GM12875 (cell line): ENCODE measurements around the gene ZNF805.
"Not testable (repeated sequence)": the region's sequence is repeated elsewhere in the genome, so short reads cannot be mapped to it uniquely, and the experiment has no call there.

Source experiments
- H3K4me3 ChIP-seq: one replicate; pipeline ENCODE4 v1.5.1; 2011; ENCODE audit warnings: low read depth, low read length, control low read depth
- TF ChIP-seq, protein P1 (sequence below): IDR thresholded peaks from 2 replicates; pipeline ENCODE4 v1.5.1; 2011; ENCODE audit warnings: low read depth, mild to moderate bottlenecking, control low read depth, inconsistent platforms, low read length, moderate library complexity, borderline replicate concordance; ENCODE audit not compliant: insufficient read depth

The ZNF805 gene

DNA sequence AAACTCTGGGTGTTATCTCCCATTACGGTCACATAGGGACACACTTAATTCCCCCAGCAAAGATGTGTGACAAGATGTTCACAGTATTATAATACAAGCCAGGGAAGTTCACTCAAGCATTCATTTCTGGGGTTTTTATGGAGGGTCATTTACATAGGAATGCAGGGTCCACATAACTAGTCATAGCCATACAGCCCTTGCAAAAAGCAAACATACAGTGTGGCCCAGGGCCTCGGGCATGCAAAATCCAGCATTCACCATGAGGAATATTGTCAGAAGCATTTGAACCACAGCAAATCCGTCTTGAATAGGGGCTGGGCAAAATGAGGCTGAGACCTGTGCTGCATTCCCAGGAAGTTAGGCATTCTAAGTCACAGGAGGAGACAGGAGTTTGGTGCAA is 26.9 kb downstream of the ZNF805 start:
- TF ChIP-seq, protein P1, sequence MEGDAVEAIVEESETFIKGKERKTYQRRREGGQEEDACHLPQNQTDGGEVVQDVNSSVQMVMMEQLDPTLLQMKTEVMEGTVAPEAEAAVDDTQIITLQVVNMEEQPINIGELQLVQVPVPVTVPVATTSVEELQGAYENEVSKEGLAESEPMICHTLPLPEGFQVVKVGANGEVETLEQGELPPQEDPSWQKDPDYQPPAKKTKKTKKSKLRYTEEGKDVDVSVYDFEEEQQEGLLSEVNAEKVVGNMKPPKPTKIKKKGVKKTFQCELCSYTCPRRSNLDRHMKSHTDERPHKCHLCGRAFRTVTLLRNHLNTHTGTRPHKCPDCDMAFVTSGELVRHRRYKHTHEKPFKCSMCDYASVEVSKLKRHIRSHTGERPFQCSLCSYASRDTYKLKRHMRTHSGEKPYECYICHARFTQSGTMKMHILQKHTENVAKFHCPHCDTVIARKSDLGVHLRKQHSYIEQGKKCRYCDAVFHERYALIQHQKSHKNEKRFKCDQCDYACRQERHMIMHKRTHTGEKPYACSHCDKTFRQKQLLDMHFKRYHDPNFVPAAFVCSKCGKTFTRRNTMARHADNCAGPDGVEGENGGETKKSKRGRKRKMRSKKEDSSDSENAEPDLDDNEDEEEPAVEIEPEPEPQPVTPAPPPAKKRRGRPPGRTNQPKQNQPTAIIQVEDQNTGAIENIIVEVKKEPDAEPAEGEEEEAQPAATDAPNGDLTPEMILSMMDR = no peak

GRCh38 chr19:57269515-57270250 is 29.3 kb downstream of the ZNF805 start:
- no peak overlapping the region for H3K4me3 ChIP-seq
- TF ChIP-seq, protein P1 = no peak

More for the DNA sequence above, 26.9 kb downstream of the ZNF805 start:
- no peak overlapping the region for H3K4me3 ChIP-seq

- TF ChIP-seq, protein P1 = no peak
- H3K4me3 ChIP-seq = no peak overlapping the region
Measured at GRCh38 chr19:57271280-57271679, 30.8 kb downstream of the ZNF805 start.

DNA sequence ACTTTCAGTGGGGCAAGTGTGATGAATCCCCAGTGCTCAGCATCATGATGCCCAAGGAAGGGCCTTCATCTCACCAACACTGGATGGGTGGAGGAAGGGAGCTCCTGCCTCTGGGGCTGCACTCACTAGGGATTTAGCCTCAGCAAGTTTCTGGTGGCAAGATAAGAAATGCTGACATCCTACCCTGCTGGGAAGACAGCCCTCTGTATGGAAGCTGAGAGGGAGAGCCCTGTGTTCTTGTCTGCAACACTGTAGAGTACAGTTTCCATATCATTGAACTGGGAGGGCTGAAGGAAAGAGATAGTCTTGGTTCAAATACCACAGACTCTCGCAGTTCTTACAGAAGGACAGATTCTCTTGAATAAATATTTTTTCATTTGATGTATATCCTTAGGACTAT is 32.6 kb downstream of the ZNF805 start:
- no peak overlapping the region for H3K4me3 ChIP-seq
- TF ChIP-seq, protein P1 = no peak

GRCh38 chr19:57276430-57276829 is 36.0 kb downstream of the ZNF805 start:
- TF ChIP-seq, protein P1 = no peak

DNA sequence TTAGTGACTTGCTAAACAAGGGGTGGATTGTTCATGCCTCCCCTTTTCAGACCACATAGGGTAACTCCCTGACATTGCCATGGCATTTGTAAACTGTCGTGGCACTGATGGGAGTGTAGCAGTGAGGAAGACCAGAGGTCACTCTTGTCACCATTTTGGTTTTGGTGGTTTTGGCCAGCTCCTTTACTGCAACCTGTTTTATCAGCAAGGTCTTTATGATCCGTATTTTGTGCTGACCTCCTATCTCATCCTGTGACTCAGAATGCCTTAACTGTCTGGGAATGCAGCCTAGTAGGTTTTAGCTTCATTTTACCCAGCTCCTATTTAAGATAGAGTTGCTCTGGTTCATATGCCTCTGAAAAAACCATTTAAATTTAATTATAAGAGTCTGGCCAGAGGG is 38.0 kb downstream of the ZNF805 start:
- H3K4me3 ChIP-seq = not testable (repeated sequence)

More at GRCh38 chr19:57276430-57276829, 36.0 kb downstream of the ZNF805 start:
- H3K4me3 ChIP-seq = no peak overlapping the region

GRCh38 chr19:57279418-57280164 is 39.2 kb downstream of the ZNF805 start:
- TF ChIP-seq, protein P1 = peak; percentile 21; the same call in 1 of the 2 replicates
- peak overlapping the region; percentile 70 for H3K4me3 ChIP-seq
